ENCODE measurements around the gene CBLC. TPM values are rescaled to one million over a fixed set of nuclear protein-coding genes. Genes with fewer than 3 reads are reported as not detected.

CBLC gene
- total RNA-seq, 1 experiment from 2014 or later: 15.9 TPM

- Histone ChIP-seq H4K8ac (replicated peaks; ENCODE audit: insufficient read length, low read depth, low read length) (no peak overlapping the region), H4K91ac (ENCODE audit: insufficient read length, low read depth, low read length) (no peak overlapping the region), H2AFZ (ENCODE audit: low read length) (no peak overlapping the region), H2BK15ac (ENCODE audit: low read depth, low read length) (no peak overlapping the region), H3K14ac (ENCODE audit: insufficient read depth, low read length) (no peak overlapping the region), H3K79me2 (ENCODE audit: insufficient read depth, low read length) (no peaks in the 10 kb centered on the region), H3K23ac (ENCODE audit: insufficient read length, low read depth, low read length) (no peak overlapping the region), H3K4me1 (ENCODE audit: insufficient read depth, low read length) (no peaks in the 10 kb centered on the region), H2AK5ac (ENCODE audit: insufficient read length, low read length) (no peak overlapping the region), H3K9ac (ENCODE audit: extremely low read depth, insufficient read length, low read length) (no peak overlapping the region), H3K23me2 (ENCODE audit: insufficient read length, low read depth, low read length, poor library complexity, severe bottlenecking) (peaks cover 14% of the 10 kb centered on the region), H3K56ac (ENCODE audit: insufficient read length, low read depth, low read length) (no peak overlapping the region), H3T11ph (ENCODE audit: low read length) (no peak overlapping the region), H2BK20ac (ENCODE audit: low read depth, low read length, poor library complexity, severe bottlenecking) (no peak overlapping the region), H3K27me3 (ENCODE audit: insufficient read depth, low read length) (peaks cover 42% of the 10 kb centered on the region), H2BK5ac (ENCODE audit: insufficient read length, low read length) (no peak overlapping the region), H3K9me3 (ENCODE audit: control insufficient read depth, low read depth, low read length) (no peaks in the 10 kb centered on the region), H2BK12ac (ENCODE audit: insufficient read length, low read depth, low read length) (no peak overlapping the region), H4K5ac (ENCODE audit: insufficient read length, low read depth, low read length) (no peak overlapping the region), H2BK120ac (ENCODE audit: low read depth, low read length, poor library complexity, severe bottlenecking) (no peak overlapping the region), H3K79me1 (ENCODE audit: insufficient read depth, low read depth, low read length, poor library complexity, severe bottlenecking) (no peaks in the 10 kb centered on the region), H3K27ac (ENCODE audit: insufficient read length, low read depth, low read length) (no peak overlapping the region), H4K20me1 (ENCODE audit: control insufficient read depth, insufficient read depth, insufficient read length) (no peaks in the 10 kb centered on the region), H3K4me2 (ENCODE audit: insufficient read depth, insufficient read length, low read length) (no peak overlapping the region), H3K18ac (ENCODE audit: insufficient read length, low read depth, low read length) (no peak overlapping the region), H3K4ac (ENCODE audit: low read depth, low read length) (no peak overlapping the region)
- no CpG with 5 or more reads among the region's 1 CpG for WGBS (ENCODE audit: extremely low coverage, insufficient read length, low lambda C conversion rate)
- DNase-seq: no peak
- Mint-ChIP-seq H3K36me3 (ENCODE audit: insufficient read depth in 1 of 3, low read depth in 3 of 3) (no peaks in the 10 kb centered on the region; a peak in 1 of 7 replicates), H3K9me3 (no peaks in the 10 kb centered on the region; a peak in 2 of 5 replicates), H3K27ac (no peak overlapping the region), H3K27me3 (ENCODE audit: low read depth) (peaks cover 93% of the 10 kb centered on the region), H3K4me1 (peaks cover 10 to 28% of the 10 kb centered on the region in 2 experiments), H3K4me3 (peak overlapping the region; percentile 60 to 79)
- TF ChIP-seq, protein P1, sequence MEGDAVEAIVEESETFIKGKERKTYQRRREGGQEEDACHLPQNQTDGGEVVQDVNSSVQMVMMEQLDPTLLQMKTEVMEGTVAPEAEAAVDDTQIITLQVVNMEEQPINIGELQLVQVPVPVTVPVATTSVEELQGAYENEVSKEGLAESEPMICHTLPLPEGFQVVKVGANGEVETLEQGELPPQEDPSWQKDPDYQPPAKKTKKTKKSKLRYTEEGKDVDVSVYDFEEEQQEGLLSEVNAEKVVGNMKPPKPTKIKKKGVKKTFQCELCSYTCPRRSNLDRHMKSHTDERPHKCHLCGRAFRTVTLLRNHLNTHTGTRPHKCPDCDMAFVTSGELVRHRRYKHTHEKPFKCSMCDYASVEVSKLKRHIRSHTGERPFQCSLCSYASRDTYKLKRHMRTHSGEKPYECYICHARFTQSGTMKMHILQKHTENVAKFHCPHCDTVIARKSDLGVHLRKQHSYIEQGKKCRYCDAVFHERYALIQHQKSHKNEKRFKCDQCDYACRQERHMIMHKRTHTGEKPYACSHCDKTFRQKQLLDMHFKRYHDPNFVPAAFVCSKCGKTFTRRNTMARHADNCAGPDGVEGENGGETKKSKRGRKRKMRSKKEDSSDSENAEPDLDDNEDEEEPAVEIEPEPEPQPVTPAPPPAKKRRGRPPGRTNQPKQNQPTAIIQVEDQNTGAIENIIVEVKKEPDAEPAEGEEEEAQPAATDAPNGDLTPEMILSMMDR (conservative IDR thresholded peaks at IDR 0.05): no peak
Observed at GRCh38 chr19:44749292-44749691, 28.4 kb upstream of the CBLC start.
